VCaP (cell line): Measurements from ENCODE around the gene ALDH1B1.
"Not testable (repeated sequence)": the region's sequence is repeated elsewhere in the genome, so short reads cannot be mapped to it uniquely, and the experiment has no call there.

Source experiments
- H3K27ac ChIP-seq: fragments of 450-650 bp; 2 replicates; pipeline ENCODE4 v1.5.1; 2017
- CTCF ChIP-seq: fragments of 450-650 bp; conservative IDR thresholded peaks from 2 replicates; pipeline ENCODE4 v1.5.1; 2017; ENCODE audit warnings: mild to moderate bottlenecking, moderate library complexity

Gene ALDH1B1

DNA sequence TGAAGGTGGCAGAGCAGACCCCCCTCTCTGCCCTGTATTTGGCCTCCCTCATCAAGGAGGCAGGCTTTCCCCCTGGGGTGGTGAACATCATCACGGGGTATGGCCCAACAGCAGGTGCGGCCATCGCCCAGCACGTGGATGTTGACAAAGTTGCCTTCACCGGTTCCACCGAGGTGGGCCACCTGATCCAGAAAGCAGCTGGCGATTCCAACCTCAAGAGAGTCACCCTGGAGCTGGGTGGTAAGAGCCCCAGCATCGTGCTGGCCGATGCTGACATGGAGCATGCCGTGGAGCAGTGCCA, 3.8 kb downstream of the ALDH1B1 start:
- no peak for TF ChIP-seq CTCF

DNA sequence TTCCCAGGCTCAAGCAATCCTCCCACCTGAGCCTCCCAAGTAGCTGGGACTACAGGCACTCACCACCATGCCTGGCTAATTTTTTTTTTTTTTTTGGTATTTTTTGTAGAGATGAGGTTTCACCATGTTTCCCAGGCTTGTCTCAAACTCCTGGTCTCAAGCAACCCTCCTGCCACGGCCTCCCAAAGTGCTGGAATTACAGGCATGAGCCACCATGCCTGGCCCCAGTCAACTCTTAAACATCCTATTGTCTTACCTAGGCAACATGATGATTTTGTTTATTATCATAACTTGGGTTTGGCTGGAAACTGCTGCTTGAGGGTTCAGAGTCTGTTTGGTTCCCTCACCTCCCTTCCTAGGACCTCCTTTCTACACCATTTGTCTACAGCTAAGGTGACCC, 6.7 kb downstream of the ALDH1B1 start:
- not testable (repeated sequence) for H3K27ac ChIP-seq

More for the DNA sequence above, 3.8 kb downstream of the ALDH1B1 start:
- H3K27ac ChIP-seq, result no peak overlapping the region

DNA sequence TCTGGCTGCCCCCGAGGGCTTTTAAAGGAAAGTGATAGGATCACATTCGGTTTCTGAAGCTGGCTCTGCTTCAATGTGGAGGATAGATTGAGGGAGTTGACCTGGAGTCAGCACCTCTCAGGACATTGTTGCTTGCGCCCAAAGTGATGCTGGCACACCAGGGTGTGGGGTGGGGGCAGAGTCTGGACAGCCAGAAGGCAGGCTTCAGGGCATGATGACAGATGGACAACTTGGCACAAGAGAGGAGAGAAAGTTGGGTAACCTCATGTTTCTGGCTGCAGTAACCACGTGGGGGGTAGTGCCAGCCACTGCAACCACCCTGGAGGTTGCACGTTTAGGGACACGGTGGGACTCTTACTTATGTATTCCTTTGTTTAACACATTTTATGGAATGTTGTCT, 9.5 kb downstream of the ALDH1B1 start:
- H3K27ac ChIP-seq, result no peak overlapping the region
- TF ChIP-seq CTCF, result no peak

GRCh38 chr9:38404314-38404713, 11.8 kb downstream of the ALDH1B1 start:
- no peak overlapping the region for H3K27ac ChIP-seq
- no peak for TF ChIP-seq CTCF

- H3K27ac ChIP-seq, result no peak overlapping the region
- TF ChIP-seq CTCF, result no peak
These were observed 13.3 kb downstream of the ALDH1B1 start for GRCh38 chr9:38405785-38406184.

GRCh38 chr9:38406476-38407186, 14.1 kb downstream of the ALDH1B1 start:
- no peak overlapping the region for H3K27ac ChIP-seq
- TF ChIP-seq CTCF, result no peak

GRCh38 chr9:38408719-38409118, 16.2 kb downstream of the ALDH1B1 start:
- no peak for TF ChIP-seq CTCF
- H3K27ac ChIP-seq, result no peak overlapping the region

DNA sequence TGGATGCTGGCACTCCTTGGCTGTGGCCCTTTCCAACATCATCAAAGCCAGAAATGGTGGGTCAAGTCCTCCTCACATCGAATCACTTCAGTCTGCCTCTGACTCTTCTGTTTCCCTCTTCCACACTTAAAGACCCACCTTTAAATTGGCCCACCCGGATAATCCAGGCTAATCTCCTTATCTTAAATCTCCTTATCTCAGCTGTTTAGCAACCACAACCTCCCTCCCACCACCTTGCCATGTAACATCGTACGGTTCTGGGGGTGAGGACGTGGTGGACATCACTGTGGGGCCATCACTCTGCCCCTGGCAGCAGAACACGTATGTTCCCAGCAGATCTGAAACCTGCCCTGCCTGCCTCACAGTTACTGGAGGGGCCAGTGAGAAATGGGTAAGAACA, 20.2 kb downstream of the ALDH1B1 start:
- no peak overlapping the region for H3K27ac ChIP-seq
- TF ChIP-seq CTCF, result no peak
